GM23338 (cell line): ENCODE measurements around the gene MINAR1.

ENCODE experiments used
- CREB1 ChIP-seq: fragments of 250-450 bp; sonication (Bioruptor Pico); IDR thresholded peaks from 2 replicates; pipeline ENCODE4 v1.5.0; 2020; ENCODE audit warnings: low read depth, mild to moderate bottlenecking, moderate library complexity
- CTCF ChIP-seq, 2 experiments: fragments of 200-600 bp in 1 of 2; sonication (generic) in 1 of 2; conservative IDR thresholded peaks; 2 replicates each; pipeline versions ENCODE4 v1.5.1 to v1.6.1; 2016 to 2017; ENCODE audit warnings: antibody characterized with exemption in 2 of 2, low read depth in 2 of 2, mild to moderate bottlenecking in 2 of 2, moderate library complexity in 1 of 2
- ETS1 ChIP-seq: IDR thresholded peaks from 2 replicates; pipeline ENCODE4 v1.6.1; 2016; ENCODE audit warnings: antibody characterized with exemption
- EZH2 ChIP-seq: fragments of 200-600 bp; sonication (generic); IDR thresholded peaks from one replicate; pipeline ENCODE4 v1.8.0; 2017; ENCODE audit warnings: antibody characterized with exemption, mild to moderate bottlenecking, low read depth; ENCODE audit not compliant: unreplicated experiment
- EZH2phosphoT487 ChIP-seq: fragments of 200-600 bp; sonication (generic); IDR thresholded peaks from one replicate; pipeline ENCODE4 v1.8.1; 2018; ENCODE audit warnings: antibody characterized with exemption; ENCODE audit not compliant: unreplicated experiment
- JUNB ChIP-seq: IDR thresholded peaks from one replicate; pipeline ENCODE4 v1.6.1; 2016; ENCODE audit warnings: antibody characterized with exemption; ENCODE audit not compliant: unreplicated experiment
- NANOG ChIP-seq: IDR thresholded peaks from 2 replicates; pipeline ENCODE4 v1.6.1; 2016; ENCODE audit warnings: antibody characterized with exemption, borderline replicate concordance
- POLR2AphosphoS5 ChIP-seq: IDR thresholded peaks from 2 replicates; pipeline ENCODE4 v1.6.1; 2016; ENCODE audit warnings: antibody characterized with exemption, low read depth
- REST ChIP-seq: IDR thresholded peaks from one replicate; pipeline ENCODE4 v1.6.1; 2018; ENCODE audit warnings: antibody characterized with exemption; ENCODE audit not compliant: unreplicated experiment
- STAT1 ChIP-seq: IDR thresholded peaks from one replicate; pipeline ENCODE4 v1.6.1; 2016; ENCODE audit warnings: antibody characterized with exemption; ENCODE audit not compliant: unreplicated experiment
- ZNF114 ChIP-seq: fragments of 250-450 bp; sonication (Bioruptor Pico); IDR thresholded peaks from 2 replicates; pipeline ENCODE4 v1.5.0; 2020; ENCODE audit warnings: mild to moderate bottlenecking, moderate library complexity
- ZNF331 ChIP-seq: fragments of 250-450 bp; sonication (Bioruptor Pico); IDR thresholded peaks from 2 replicates; pipeline ENCODE4 v1.5.0; 2020; ENCODE audit warnings: low read depth, mild to moderate bottlenecking, moderate library complexity

- TF ChIP-seq CTCF (conservative IDR thresholded peaks at IDR 0.05; ENCODE audit: low read depth in 2 of 2) = no peak
- no peak for TF ChIP-seq POLR2AphosphoS5
- TF ChIP-seq EZH2phosphoT487 = no peak
- TF ChIP-seq EZH2 = no peak
- no peak for TF ChIP-seq ZNF114
- no peak for TF ChIP-seq ETS1
- TF ChIP-seq REST = no peak
- no peak for TF ChIP-seq CREB1 (CRISPR knock-in tag)
- TF ChIP-seq JUNB = no peak
- no peak for TF ChIP-seq ZNF331 (CRISPR knock-in tag)
- no peak for TF ChIP-seq STAT1
- TF ChIP-seq NANOG = no peak
Observed at GRCh38 chr15:79410237-79410636, 21.9 kb upstream of the MINAR1 start.
